Measurements from ENCODE around the gene TRMO.

Gene TRMO

GRCh38 chr9:97857606-97858392 lies 64.5 kb downstream of the TRMO start:
- no peak for DNase-seq

- DNase-seq: no peak
Measured at GRCh38 chr9:97856857-97857605, 65.3 kb downstream of the TRMO start.

- DNase-seq: no peak
Measured at GRCh38 chr9:97855899-97856298, 66.4 kb downstream of the TRMO start.

- DNase-seq: no peak
Measured at GRCh38 chr9:97855486-97855875, 66.8 kb downstream of the TRMO start.

- DNase-seq: no peak
Measured at GRCh38 chr9:97854696-97855485, 67.4 kb downstream of the TRMO start.

All from CD4-positive, alpha-beta T cell treated with Interleukin-4 for 4 hours (primary cell).